Transverse colon (tissue), 4 donors: ENCODE data around the gene DYNC1H1. TPM values are rescaled to one million over a fixed set of nuclear protein-coding genes. Genes with fewer than 3 reads are reported as not detected.
A peak's percentile ranks its signal among the peaks of the same experiment; 100 is the strongest.

Experiments used
- DNase-seq: peaks from one replicate; pipeline ENCODE4 v3.0.0-alpha.2; 2019
- H3K27ac ChIP-seq, 4 donors: fragments of 200-600 bp; sonication (generic); 2 replicates each; pipeline ENCODE4 v1.5.1; 2016 to 2018; ENCODE audit warnings: inconsistent platforms in 4 of 4
- H3K27me3 ChIP-seq: fragments of 200-600 bp; sonication (generic); 2 replicates; pipeline ENCODE4 v1.5.1; 2017; ENCODE audit warnings: inconsistent platforms
- H3K36me3 ChIP-seq, 4 donors: fragments of 200-600 bp; sonication (generic); 2 replicates each; pipeline ENCODE4 v1.5.1; 2017 to 2019; ENCODE audit warnings: inconsistent platforms in 4 of 4
- H3K4me1 ChIP-seq, 4 donors: fragments of 200-600 bp; sonication (generic); 2 replicates each; pipeline ENCODE4 v1.5.1; 2017 to 2020; ENCODE audit warnings: inconsistent platforms in 4 of 4
- H3K4me3 ChIP-seq, 4 donors: fragments of 200-600 bp; sonication (generic); 1 replicate in 1 of 4; 2 replicates in 3 of 4; pipeline versions ENCODE4 v1.5.1 to v1.6.1; 2017 to 2019; ENCODE audit warnings: inconsistent platforms in 4 of 4
- H3K9me3 ChIP-seq, 2 donors: fragments of 200-600 bp; sonication (generic); 2 replicates each; pipeline ENCODE4 v1.5.1; 2017 to 2019; ENCODE audit warnings: inconsistent platforms in 2 of 2
- CTCF ChIP-seq, 5 experiments: fragments of 200-600 bp in 3 of 5; fragments of 450-650 bp in 2 of 5; sonication (generic) in 3 of 5; IDR thresholded peaks; 1 replicate in 2 of 5; 2 replicates in 3 of 5; pipeline ENCODE4 v1.5.1; 2016 to 2017; ENCODE audit warnings: antibody characterized with exemption in 5 of 5, inconsistent platforms in 3 of 5, mild to moderate bottlenecking in 2 of 5, moderate library complexity in 1 of 5
- EP300 ChIP-seq: sonication (generic); formaldehyde crosslinking; IDR thresholded peaks from one replicate; pipeline ENCODE4 v1.6.1; 2017; ENCODE audit warnings: antibody characterized with exemption, low read depth
- POLR2A ChIP-seq: fragments of 450-650 bp; IDR thresholded peaks from one replicate; pipeline ENCODE4 v1.6.1; 2016; ENCODE audit warnings: antibody characterized with exemption, mild to moderate bottlenecking, moderate library complexity
- POLR2AphosphoS5 ChIP-seq, 3 donors: sonication (generic); formaldehyde crosslinking; IDR thresholded peaks; one replicate each; pipeline ENCODE4 v1.6.1; 2016; ENCODE audit warnings: antibody characterized with exemption in 3 of 3
- WGBS, 2 donors: methylation state at CpG; one replicate each; pipeline ENCODE4 v1.1.5; 2018; ENCODE audit warnings: low coverage in 1 of 2; 5-methylcytosine and 5-hydroxymethylcytosine counted together
- in situ Hi-C, 4 donors: fragments of 200-750 bp; cut with MboI; loops; one replicate each; pipeline versions ENCODE4 v1.15.0 to v1.15.1; 2017; ENCODE audit warnings: low sequenced_read_pairs in 3 of 4, low pct_ligation_motif_present in 1 of 4, low pct_unique_long_range_greater_than_20kb in 1 of 4
- intact Hi-C: fragments of 100-400 bp; cut with DNase I; formaldehyde crosslinking; loops from one replicate; pipeline ENCODE4 v1.15.1; 2023; ENCODE audit warnings: low total_unique reads
- total RNA-seq, 4 donors: library from RNA; depleted of rRNA; stranded (reverse); fragments of >200 nt; gene quantifications; one replicate each; pipeline ENCODE4 v1.1.0, GENCODE V29; 2016

DYNC1H1 gene
- total RNA-seq, 4 donors from 2014 or later, result 471 to 647 (median 482) TPM

GRCh38 chr14:101965181-101965544, 790 bp downstream of the DYNC1H1 start:
- Histone ChIP-seq H3K9me3 (no peaks in the 10 kb centered on the region), H3K27ac (peak overlapping the region; percentile 96 to 99 (median 98)), H3K27me3 (no peaks in the 10 kb centered on the region), H3K4me3 (peak overlapping the region; percentile 87 to 99 (median 94)), H3K4me1 (peaks cover 8 to 51% (median 29%) of the 10 kb centered on the region in 4 donors), H3K36me3 (no peaks in the 10 kb centered on the region)
- 1% methylated on average over 23 of the region's 28 CpGs; no CpG with 5 or more reads in 1 of the 2 donors for WGBS, 2 donors
- in situ Hi-C loops (loop anchor here in 2 of 4 donors (10.0 to 25.0 kb wide), 2 partner anchors 130 to 347 kb away; partner anchors contain the start of genes MOK (in 1 of the 2) and ZNF839 (in 1 of the 2)), intact Hi-C loops (loop anchor here (5.0 kb wide), 1 partner anchor 122 kb away; the partner anchor contains the start of gene HSP90AA1)
- no peak for TF ChIP-seq EP300
- peak in 2 of 3 donors; percentile 20 to 70 for TF ChIP-seq POLR2AphosphoS5 (IDR thresholded peaks at IDR 0.05)
- TF ChIP-seq POLR2A, result no peak
- DNase-seq, result peak; percentile 80

GRCh38 chr14:101965770-101966722, 1.7 kb downstream of the DYNC1H1 start:
- intact Hi-C loops (loop anchor here (5.0 kb wide), 1 partner anchor 121 kb away; the partner anchor contains the start of gene HSP90AA1), in situ Hi-C loops (loop anchor here in 2 of 4 donors (10.0 to 25.0 kb wide), 2 partner anchors 129 to 346 kb away; partner anchors contain the start of genes MOK (in 1 of the 2) and ZNF839 (in 1 of the 2))
- no peaks in the 10 kb centered on the region for H3K36me3 ChIP-seq
- no peak for DNase-seq
- no peaks in the 10 kb centered on the region for H3K9me3 ChIP-seq
- H3K27me3 ChIP-seq, result no peaks in the 10 kb centered on the region
- H3K27ac ChIP-seq, result peak overlapping the region; percentile 96 to 99 (median 98)
- TF ChIP-seq POLR2A, result no peak
- no peak for TF ChIP-seq EP300
- no peak for TF ChIP-seq POLR2AphosphoS5 (IDR thresholded peaks at IDR 0.05)
- no peak for TF ChIP-seq CTCF (IDR thresholded peaks at IDR 0.05)
- peak overlapping the region in 3 of 4 donors; percentile 87 to 96 (median 92) for H3K4me3 ChIP-seq
- peaks cover 8 to 52% (median 28%) of the 10 kb centered on the region in 4 donors for H3K4me1 ChIP-seq
- WGBS, 2 donors, result 37 to 40% methylated on average over 5 of the region's 5 CpGs

- peak overlapping the region in 3 of 4 donors; percentile 96 to 99 (median 96) for H3K27ac ChIP-seq
- H3K36me3 ChIP-seq, result no peaks in the 10 kb centered on the region
- DNase-seq, result no peak
- H3K9me3 ChIP-seq, result no peaks in the 10 kb centered on the region
- TF ChIP-seq POLR2A (no peak), POLR2AphosphoS5 (IDR thresholded peaks at IDR 0.05) (no peak), EP300 (no peak), CTCF (IDR thresholded peaks at IDR 0.05) (no peak)
- in situ Hi-C loops, result loop anchor here in 2 of 4 donors (10.0 to 25.0 kb wide), 2 partner anchors 128 to 346 kb away; partner anchors contain the start of genes MOK (in 1 of the 2) and ZNF839 (in 1 of the 2)
- H3K4me3 ChIP-seq, result no peak overlapping the region
- intact Hi-C loops, result loop anchor here (5.0 kb wide), 1 partner anchor 121 kb away; the partner anchor contains the start of gene HSP90AA1
- 62 to 74% methylated on average over 2 of the region's 2 CpGs for WGBS, 2 donors
- H3K4me1 ChIP-seq, result peaks cover 15 to 54% (median 28%) of the 10 kb centered on the region in 4 donors
- no peaks in the 10 kb centered on the region for H3K27me3 ChIP-seq
Measured at GRCh38 chr14:101966742-101967141, 2.4 kb downstream of the DYNC1H1 start.

- in situ Hi-C loops, result loop anchor here in 2 of 4 donors (10.0 to 25.0 kb wide), 2 partner anchors 127 to 344 kb away; partner anchors contain the start of genes MOK (in 1 of the 2) and ZNF839 (in 1 of the 2)
- no peak for DNase-seq
- WGBS, 2 donors, result 68% methylated on average over 4 of the region's 4 CpGs; no CpG with 5 or more reads in 1 of the 2 donors
- intact Hi-C loops, result loop anchor here (5.0 kb wide), 1 partner anchor 119 kb away; the partner anchor contains the start of gene HSP90AA1
- TF ChIP-seq EP300 (no peak), POLR2A (no peak), POLR2AphosphoS5 (IDR thresholded peaks at IDR 0.05) (no peak), CTCF (IDR thresholded peaks at IDR 0.05) (no peak)
- Histone ChIP-seq H3K9me3 (no peaks in the 10 kb centered on the region), H3K4me1 (peaks cover 20 to 58% (median 42%) of the 10 kb centered on the region in 4 donors), H3K27ac (peak overlapping the region in 1 of 4 donors; percentile 36), H3K4me3 (no peak overlapping the region), H3K27me3 (no peaks in the 10 kb centered on the region), H3K36me3 (no peaks in the 10 kb centered on the region)
Measured at GRCh38 chr14:101968186-101968585, 3.8 kb downstream of the DYNC1H1 start.
